Measurements from ENCODE around the gene TUBD1. TPM values are rescaled to one million over a fixed set of nuclear protein-coding genes. Genes with fewer than 3 reads are reported as not detected.

The TUBD1 gene
- total and polyA plus RNA-seq, 8 donors: 7.4 to 24.2 (median 19.4) TPM

GRCh38 chr17:59840329-59841090 is 52.2 kb downstream of the TUBD1 start:
- H3K36me3 ChIP-seq: peaks cover 0 to 42% of the 10 kb centered on the region in 2 donors
- intact Hi-C loops (cut with DNase I): no loop called here
- H3K27ac ChIP-seq: peak overlapping the region; percentile 96 to 99
- peaks cover 16 to 44% of the 10 kb centered on the region in 2 donors for H3K4me1 ChIP-seq
- no peak for TF ChIP-seq CTCF (IDR thresholded peaks at IDR 0.05)
- ATAC-seq: no peak
- peak overlapping the region; percentile 49 to 63 for H3K4me3 ChIP-seq
- H3K9me3 ChIP-seq: no peaks in the 10 kb centered on the region
- no peaks in the 10 kb centered on the region for H3K27me3 ChIP-seq
- DNase-seq: no peak

- Histone ChIP-seq H3K27ac (peak overlapping the region; percentile 96 to 99), H3K27me3 (no peaks in the 10 kb centered on the region), H3K36me3 (peaks cover 0 to 42% of the 10 kb centered on the region in 2 donors), H3K4me1 (peaks cover 9 to 37% of the 10 kb centered on the region in 2 donors), H3K9me3 (no peaks in the 10 kb centered on the region), H3K4me3 (peak overlapping the region; percentile 49 to 63)
- intact Hi-C loops (cut with DNase I): no loop called here
- TF ChIP-seq CTCF (IDR thresholded peaks at IDR 0.05): no peak
- ATAC-seq (no peak), DNase-seq (no peak)
Observed at GRCh38 chr17:59839651-59840328, 53.0 kb downstream of the TUBD1 start.

- no peak for DNase-seq
- no peak for ATAC-seq
- peak overlapping the region; percentile 96 to 99 for H3K27ac ChIP-seq
- peaks cover 8 to 30% of the 10 kb centered on the region in 2 donors for H3K4me1 ChIP-seq
- peak overlapping the region; percentile 49 to 63 for H3K4me3 ChIP-seq
- H3K36me3 ChIP-seq: peaks cover 0 to 42% of the 10 kb centered on the region in 2 donors
- TF ChIP-seq CTCF (IDR thresholded peaks at IDR 0.05): no peak
- H3K27me3 ChIP-seq: no peaks in the 10 kb centered on the region
- intact Hi-C loops (cut with DNase I): no loop called here
- H3K9me3 ChIP-seq: no peaks in the 10 kb centered on the region
Observed at GRCh38 chr17:59838052-59838916, 54.5 kb downstream of the TUBD1 start.

- peaks cover 0 to 37% of the 10 kb centered on the region in 2 donors for H3K36me3 ChIP-seq
- intact Hi-C loops (cut with DNase I): no loop called here
- peaks cover 7 to 27% of the 10 kb centered on the region in 2 donors for H3K4me1 ChIP-seq
- no peaks in the 10 kb centered on the region for H3K27me3 ChIP-seq
- H3K27ac ChIP-seq: peak overlapping the region; percentile 96 to 99
- peak overlapping the region; percentile 49 to 63 for H3K4me3 ChIP-seq
- TF ChIP-seq CTCF (IDR thresholded peaks at IDR 0.05): no peak
- no peaks in the 10 kb centered on the region for H3K9me3 ChIP-seq
- DNase-seq (peak in 3 of 4 donors; percentile 69 to 97 (median 90)), ATAC-seq (peak; percentile 72)
Observed at GRCh38 chr17:59837308-59838051, 55.3 kb downstream of the TUBD1 start.

Data from left lung (tissue), 10 donors.